IMR-90 (cell line): ENCODE measurements around the gene MBD3L5. TPM values are rescaled to one million over a fixed set of nuclear protein-coding genes. Genes with fewer than 3 reads are reported as not detected.

Experiments used
- ATAC-seq: fragments of 200-7000 bp; cut with Tn5 transposase; 2 replicates; pipeline ENCODE4 v1.9.1; 2020; ENCODE audit warnings: low read depth, mild to moderate bottlenecking, moderate library complexity
- BruUV-seq: library from RNA; stranded (reverse); fragments of 400-500 nt; replicated peaks from 2 replicates; lab custom pipeline; 2021; lab: Mats Ljungman, UMichigan
- CTCF ChIA-PET: fragments of 300-600 bp; formaldehyde crosslinking; extraction: SDS; loops from one replicate; lab custom pipeline; 2021; ENCODE audit warnings: antibody characterized with exemption; lab: Yijun Ruan, JAX
- POLR2A ChIA-PET: fragments of 300-600 bp; sonication (Branson Sonifier 250); formaldehyde crosslinking; loops from one replicate; lab custom pipeline; 2022; ENCODE audit warnings: antibody characterized with exemption; ENCODE audit not compliant: unreplicated experiment; lab: Charles Lee
- DNase-seq: peaks from one replicate; pipeline ENCODE4 v3.0.0; 2013
- H2AFZ ChIP-seq: replicated peaks from 2 replicates; pipeline ENCODE3; 2013; ENCODE audit warnings: low read length, mild to moderate bottlenecking; ENCODE audit not compliant: poor library complexity
- H2AK5ac ChIP-seq: 2 replicates; pipeline ENCODE4 v1.6.1; 2013; ENCODE audit warnings: low read depth, low read length, inconsistent platforms
- H2AK9ac ChIP-seq: replicated peaks from 2 replicates; pipeline ENCODE3; 2013; ENCODE audit warnings: mild to moderate bottlenecking, low read depth, low read length, moderate library complexity; ENCODE audit not compliant: poor library complexity
- H2BK120ac ChIP-seq: 2 replicates; pipeline ENCODE4 v1.6.1; 2013; ENCODE audit warnings: low read depth, low read length, inconsistent platforms
- H2BK15ac ChIP-seq: 3 replicates; pipeline ENCODE4 v1.6.1; 2013; ENCODE audit warnings: low read depth, low read length, inconsistent platforms
- H2BK20ac ChIP-seq: 2 replicates; pipeline ENCODE4 v1.6.1; 2013; ENCODE audit warnings: low read depth, mild to moderate bottlenecking, inconsistent platforms, low read length, moderate library complexity
- H2BK5ac ChIP-seq: 2 replicates; pipeline ENCODE4 v1.6.1; 2013; ENCODE audit warnings: mild to moderate bottlenecking, low read depth, low read length, inconsistent platforms; ENCODE audit not compliant: poor library complexity, severe bottlenecking
- H3K14ac ChIP-seq: replicated peaks from 2 replicates; pipeline ENCODE4 v1.6.1; 2013; ENCODE audit warnings: low read depth, low read length, inconsistent platforms
- H3K18ac ChIP-seq: 2 replicates; pipeline ENCODE4 v1.6.1; 2013; ENCODE audit warnings: low read depth, low read length, control low read depth
- H3K23ac ChIP-seq: 2 replicates; pipeline ENCODE4 v1.6.1; 2013; ENCODE audit warnings: low read depth, low read length, inconsistent platforms
- H3K27ac ChIP-seq: 2 replicates; pipeline ENCODE4 v1.5.1; 2013; ENCODE audit warnings: mild to moderate bottlenecking, control low read depth, low read length; ENCODE audit not compliant: insufficient read depth
- H3K27me3 ChIP-seq: 2 replicates; pipeline ENCODE4 v1.6.1; 2013; ENCODE audit warnings: low read length; ENCODE audit not compliant: control insufficient read depth, insufficient read depth
- H3K36me3 ChIP-seq: 2 replicates; pipeline ENCODE4 v1.6.1; 2013; ENCODE audit warnings: low read length, mixed read lengths; ENCODE audit not compliant: control insufficient read depth, insufficient read depth
- H3K4ac ChIP-seq: 2 replicates; pipeline ENCODE4 v1.6.1; 2013; ENCODE audit warnings: low read depth, low read length, inconsistent platforms
- H3K4me1 ChIP-seq: 2 replicates; pipeline ENCODE4 v1.6.1; 2013; ENCODE audit warnings: low read length, mixed read lengths; ENCODE audit not compliant: control insufficient read depth, insufficient read depth
- H3K4me2 ChIP-seq: 2 replicates; pipeline ENCODE4 v1.6.1; 2013; ENCODE audit warnings: low read depth, mild to moderate bottlenecking, control low read depth, low read length, moderate library complexity
- H3K4me3 ChIP-seq: 2 replicates; pipeline ENCODE4 v1.5.1; 2013; ENCODE audit warnings: low read depth, mild to moderate bottlenecking, control low read depth, low read length, moderate library complexity; ENCODE audit not compliant: insufficient read depth
- H3K56ac ChIP-seq: 2 replicates; pipeline ENCODE4 v1.6.1; 2013; ENCODE audit warnings: low read length, inconsistent platforms; ENCODE audit not compliant: insufficient read depth; ENCODE audit errors: extremely low read depth
- H3K79me1 ChIP-seq, 2 experiments: 2 replicates each; pipeline ENCODE4 v1.6.1; 2013; ENCODE audit warnings: low read length in 2 of 2, inconsistent platforms in 1 of 2, low read depth in 1 of 2
- H3K9ac ChIP-seq: 2 replicates; pipeline ENCODE4 v1.6.1; 2013; ENCODE audit warnings: low read depth, low read length, control low read depth
- H3K9me1 ChIP-seq: 2 replicates; pipeline ENCODE4 v1.6.1; 2013; ENCODE audit warnings: low read length, inconsistent platforms; ENCODE audit not compliant: insufficient read depth
- H3K9me3 ChIP-seq: 2 replicates; pipeline ENCODE4 v1.6.1; 2013; ENCODE audit warnings: low read length; ENCODE audit not compliant: control insufficient read depth, insufficient read depth
- H4K20me1 ChIP-seq: 2 replicates; pipeline ENCODE4 v1.6.1; 2013; ENCODE audit warnings: low read length, inconsistent platforms; ENCODE audit not compliant: insufficient read depth
- H4K5ac ChIP-seq: 2 replicates; pipeline ENCODE4 v1.6.1; 2013; ENCODE audit warnings: mild to moderate bottlenecking, low read depth, low read length, control low read depth
- H4K8ac ChIP-seq, 2 experiments: 2 replicates each; pipeline ENCODE4 v1.6.1; 2013; ENCODE audit warnings: low read depth in 2 of 2, low read length in 2 of 2, control low read depth in 1 of 2, inconsistent platforms in 1 of 2
- H4K91ac ChIP-seq: 2 replicates; pipeline ENCODE4 v1.6.1; 2013; ENCODE audit warnings: low read depth, low read length, inconsistent platforms; ENCODE audit not compliant: insufficient read depth
- BHLHE40 ChIP-seq: fragments of 150-350 bp; IDR thresholded peaks from 2 replicates; pipeline ENCODE4 v1.6.1; 2016; ENCODE audit warnings: mild to moderate bottlenecking, low read depth, low read length
- CEBPB ChIP-seq: IDR thresholded peaks from 2 replicates; pipeline ENCODE4 v1.6.1; 2012; ENCODE audit warnings: low read depth, low read length, improper control_type of control experiment
- CHD1 ChIP-seq: IDR thresholded peaks from 2 replicates; pipeline ENCODE4 v1.6.1; 2012; ENCODE audit warnings: low read depth, low read length, improper control_type of control experiment
- CTCF ChIP-seq: conservative IDR thresholded peaks from 2 replicates; pipeline ENCODE4 v1.5.1; 2012; ENCODE audit warnings: mild to moderate bottlenecking, low read depth, low read length, improper control_type of control experiment
- ELK1 ChIP-seq: fragments of 150-350 bp; IDR thresholded peaks from 2 replicates; pipeline ENCODE4 v1.6.1; 2016; ENCODE audit warnings: low read depth, mild to moderate bottlenecking, low read length, moderate library complexity, borderline replicate concordance
- FOS ChIP-seq: fragments of 150-350 bp; IDR thresholded peaks from 2 replicates; pipeline ENCODE4 v1.6.1; 2016; ENCODE audit warnings: low read depth, low read length
- MAFK ChIP-seq: IDR thresholded peaks from 2 replicates; pipeline ENCODE4 v1.6.1; 2012; ENCODE audit warnings: low read depth, low read length, improper control_type of control experiment
- MAZ ChIP-seq: IDR thresholded peaks from 2 replicates; pipeline ENCODE4 v1.6.1; 2012; ENCODE audit warnings: low read depth, mild to moderate bottlenecking, low read length, improper control_type of control experiment, moderate library complexity, borderline replicate concordance
- MXI1 ChIP-seq: IDR thresholded peaks from 2 replicates; pipeline ENCODE4 v1.6.1; 2012; ENCODE audit warnings: low read depth, mild to moderate bottlenecking, low read length, moderate library complexity, borderline replicate concordance
- NFE2L2 ChIP-seq: fragments of 150-350 bp; IDR thresholded peaks from 2 replicates; pipeline ENCODE4 v1.6.1; 2016; ENCODE audit warnings: low read depth, mild to moderate bottlenecking, low read length
- POLR2A ChIP-seq: IDR thresholded peaks from 2 replicates; pipeline ENCODE4 v1.6.1; 2012; ENCODE audit warnings: mild to moderate bottlenecking, low read depth, low read length
- RAD21 ChIP-seq: IDR thresholded peaks from 2 replicates; pipeline ENCODE4 v1.6.1; 2012; ENCODE audit warnings: low read length, improper control_type of control experiment
- RCOR1 ChIP-seq: IDR thresholded peaks from 2 replicates; pipeline ENCODE4 v1.6.1; 2012; ENCODE audit warnings: mild to moderate bottlenecking, low read length, improper control_type of control experiment; ENCODE audit not compliant: insufficient replicate concordance
- RFX5 ChIP-seq: IDR thresholded peaks from 2 replicates; pipeline ENCODE4 v1.8.0; 2012; ENCODE audit warnings: low read depth, mild to moderate bottlenecking, low read length, moderate library complexity
- SMC3 ChIP-seq: fragments of 150-350 bp; IDR thresholded peaks from 2 replicates; pipeline ENCODE4 v1.6.1; 2016; ENCODE audit warnings: low read depth, mild to moderate bottlenecking, antibody characterized with exemption, low read length, moderate library complexity
- USF2 ChIP-seq: fragments of 150-350 bp; IDR thresholded peaks from 2 replicates; pipeline ENCODE4 v1.6.1; 2017; ENCODE audit warnings: mild to moderate bottlenecking, antibody characterized with exemption, low read length, low read depth
- WGBS, 2 experiments: methylation state at CpG; one replicate each; pipeline versions ENCODE4 v1.1.5 to v1.1.7; 2013; ENCODE audit warnings: missing lambda C conversion rate in 2 of 2; ENCODE audit not compliant: insufficient read length in 1 of 2; ENCODE audit errors: extremely low coverage in 2 of 2; 5-methylcytosine and 5-hydroxymethylcytosine counted together
- dilution Hi-C: fragments of 300-500 bp; cut with HindIII; formaldehyde crosslinking; loops from one replicate; pipeline ENCODE4 v1.14.3; 2018; ENCODE audit warnings: low sequenced_read_pairs; ENCODE audit not compliant: unreplicated experiment
- in situ Hi-C: fragments of 300-500 bp; cut with MboI; formaldehyde crosslinking; loops from 3 replicates; pipeline ENCODE4 v1.14.3; 2019; ENCODE audit warnings: low sequenced_read_pairs, inconsistent platforms, mixed read lengths
- intact Hi-C: fragments of 100-400 bp; cut with micrococcal nuclease; formaldehyde crosslinking; loops from 2 replicates; pipeline ENCODE4 v1.10.0; 2022
- polyA plus RNA-seq, 3 experiments: library from polyadenylated mRNA; depleted of rRNA; stranded (reverse); fragments of >200 nt; gene quantifications; 2 replicates each; pipeline ENCODE4 v1.2.3, GENCODE V29; 2012; ENCODE audit warnings: low replicate concordance in 1 of 3
- total RNA-seq: library from RNA; depleted of rRNA; stranded (reverse); fragments of >200 nt; gene quantifications from 2 replicates; pipeline ENCODE4 v1.2.3, GENCODE V29; 2012

The MBD3L5 gene
- total and polyA plus RNA-seq, 2 of the 4 experiments (the other 2 are of a cell fraction) = not detected

- Histone ChIP-seq H3K9me3 (peaks cover 26% of the 10 kb centered on the region), H3K23ac (no peak overlapping the region), H3K27me3 (no peaks in the 10 kb centered on the region), H2AK9ac (no peak overlapping the region), H2BK120ac (no peak overlapping the region), H2AK5ac (no peak overlapping the region), H2BK15ac (no peak overlapping the region), H4K91ac (no peak overlapping the region), H3K4me3 (no peak overlapping the region), H3K4me1 (no peaks in the 10 kb centered on the region), H4K5ac (no peak overlapping the region), H4K20me1 (no peaks in the 10 kb centered on the region), H3K4ac (no peak overlapping the region), H3K9me1 (no peaks in the 10 kb centered on the region), H3K27ac (no peak overlapping the region), H3K9ac (no peak overlapping the region), H3K56ac (no peak overlapping the region), H3K4me2 (no peak overlapping the region), H4K8ac (no peak overlapping the region), H3K18ac (no peak overlapping the region), H3K79me1 (no peaks in the 10 kb centered on the region), H2BK5ac (no peak overlapping the region), H3K36me3 (no peaks in the 10 kb centered on the region), H2BK20ac (no peak overlapping the region), H2AFZ (no peak overlapping the region), H3K14ac (no peak overlapping the region)
- in situ Hi-C loops = no loop called here
- ATAC-seq (no peak), DNase-seq (no peak)
- dilution Hi-C loops = no loop called here
- BruUV-seq = no TSS peak
- TF ChIP-seq POLR2A = no peak
- TF ChIP-seq SMC3 = no peak
- no peak for TF ChIP-seq RAD21
- TF ChIP-seq RCOR1 = no peak
- no peak for TF ChIP-seq MAZ
- no peak for TF ChIP-seq USF2
- TF ChIP-seq ELK1 = no peak
- TF ChIP-seq CHD1 = no peak
- TF ChIP-seq NFE2L2 = no peak
- no peak for TF ChIP-seq CEBPB
- no peak for TF ChIP-seq RFX5
- no peak for TF ChIP-seq MXI1
- TF ChIP-seq FOS = no peak
- TF ChIP-seq MAFK = no peak
- no peak for TF ChIP-seq BHLHE40
- TF ChIP-seq CTCF = no peak
- intact Hi-C loops = no loop called here
- ChIA-PET CTCF (no interaction called here), POLR2A (no interaction called here)
- no CpG with 5 or more reads among the region's 3 CpGs for WGBS, 2 experiments
Measured at GRCh38 chr19:6988257-6988656, 42.1 kb upstream of the MBD3L5 start.
